GM19467 (cell line): ENCODE results near the gene PGLYRP4.

Experiments
- ATAC-seq: cut with Tn5 transposase; IDR thresholded peaks from one replicate; pipeline ENCODE4 v1.9.1; 2021; ENCODE audit warnings: mild to moderate bottlenecking, moderate library complexity; ENCODE audit not compliant: unreplicated experiment

PGLYRP4 gene

GRCh38 chr1:153293480-153293775 is 55.2 kb downstream of the PGLYRP4 start:
- ATAC-seq = no peak

DNA sequence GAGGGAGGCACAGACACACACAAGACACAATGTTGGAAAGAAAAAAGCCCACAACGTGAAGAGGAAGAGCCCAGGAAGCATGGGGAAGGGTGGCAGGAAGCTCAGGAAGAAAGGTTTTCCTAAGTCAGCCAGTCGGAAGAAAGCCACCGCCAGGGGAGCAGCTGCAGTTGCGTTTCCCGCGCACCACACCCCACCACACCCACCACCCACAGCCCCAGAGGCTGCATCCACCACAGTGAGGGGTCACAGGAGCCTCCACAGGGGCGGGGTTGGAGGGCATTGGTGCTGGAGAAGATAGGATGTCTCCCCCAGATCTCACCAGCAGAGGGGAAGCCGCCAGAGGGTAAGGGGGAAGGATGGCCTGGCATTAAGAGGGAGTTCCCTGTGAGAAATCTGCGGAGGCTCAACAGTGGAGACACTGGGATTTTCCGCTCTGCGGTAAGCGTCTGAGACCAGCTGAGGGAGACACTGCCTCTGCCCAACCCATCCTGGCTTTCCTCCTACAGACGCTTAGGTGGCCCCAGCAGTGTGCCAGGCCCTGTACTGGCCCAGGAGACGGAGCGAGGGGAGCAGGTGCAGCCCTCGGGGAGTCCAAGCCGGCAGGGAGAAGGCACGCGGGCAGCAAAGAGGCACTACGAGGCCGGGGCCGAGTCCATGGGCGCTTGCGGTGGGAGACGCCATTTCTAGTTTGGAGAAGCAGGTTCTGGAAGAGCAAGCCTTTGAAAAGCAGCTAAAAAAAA is 55.7 kb downstream of the PGLYRP4 start:
- no peak for ATAC-seq

DNA sequence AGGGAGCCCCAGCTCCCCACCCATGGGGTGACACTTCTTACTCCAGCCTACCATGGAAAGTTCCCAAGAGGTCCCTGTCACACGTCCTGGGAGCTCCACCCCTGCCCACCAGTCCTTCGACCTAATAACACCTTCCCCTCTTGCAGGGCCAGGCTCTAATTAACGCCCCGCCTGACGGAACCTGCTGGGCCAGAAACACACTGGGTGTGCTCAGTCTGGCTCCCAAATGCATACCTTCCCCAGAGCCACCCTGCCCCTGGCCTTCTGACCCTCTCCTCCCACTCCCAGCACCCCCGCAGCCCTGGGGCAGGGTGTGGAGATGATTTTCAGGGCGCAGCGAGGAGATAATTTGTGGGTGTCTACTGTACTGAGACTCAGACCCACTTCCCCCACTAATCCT is 56.5 kb downstream of the PGLYRP4 start:
- no peak for ATAC-seq

- ATAC-seq = no peak
Observed at GRCh38 chr1:153291514-153291913, 57.1 kb downstream of the PGLYRP4 start.

GRCh38 chr1:153288634-153289275 is 59.9 kb downstream of the PGLYRP4 start:
- ATAC-seq = no peak
